ENCODE data around the gene PPP1R37. TPM values are rescaled to one million over a fixed set of nuclear protein-coding genes. Genes with fewer than 3 reads are reported as not detected.
A peak's percentile ranks its signal among the peaks of the same experiment; 100 is the strongest.

The PPP1R37 gene
- total RNA-seq, 2 donors from 2014 or later: 21.7 to 22.9 TPM

- DNase-seq (ENCODE audit: low spot score): no peak
- Histone ChIP-seq H3K9me3 (no peaks in the 10 kb centered on the region), H3K27me3 (peaks cover 0 to 11% of the 10 kb centered on the region in 2 donors), H3K4me1 (peaks cover 0 to 25% of the 10 kb centered on the region in 2 donors), H3K36me3 (peaks cover 16% of the 10 kb centered on the region), H3K4me3 (no peak overlapping the region), H3K27ac (no peak overlapping the region)
- no peak for TF ChIP-seq CTCF (IDR thresholded peaks at IDR 0.05)
These were observed 56.1 kb downstream of the PPP1R37 start for GRCh38 chr19:45149129-45149528.

GRCh38 chr19:45150180-45150579, 57.2 kb downstream of the PPP1R37 start:
- Histone ChIP-seq H3K4me3 (no peak overlapping the region), H3K27ac (no peak overlapping the region), H3K9me3 (no peaks in the 10 kb centered on the region), H3K27me3 (peaks cover 0 to 11% of the 10 kb centered on the region in 2 donors), H3K36me3 (peaks cover 9% of the 10 kb centered on the region), H3K4me1 (peaks cover 0 to 32% of the 10 kb centered on the region in 2 donors)
- no peak for TF ChIP-seq CTCF (IDR thresholded peaks at IDR 0.05)
- no peak for DNase-seq (ENCODE audit: low spot score)

- Histone ChIP-seq H3K27me3 (peaks cover 0 to 11% of the 10 kb centered on the region in 2 donors), H3K36me3 (peaks cover 8% of the 10 kb centered on the region), H3K27ac (no peak overlapping the region), H3K9me3 (no peaks in the 10 kb centered on the region), H3K4me3 (no peak overlapping the region), H3K4me1 (peaks cover 0 to 32% of the 10 kb centered on the region in 2 donors)
- TF ChIP-seq CTCF (IDR thresholded peaks at IDR 0.05): no peak
- DNase-seq (ENCODE audit: low spot score): no peak
These were observed 57.8 kb downstream of the PPP1R37 start for GRCh38 chr19:45150751-45151281.

GRCh38 chr19:45151320-45151719, 58.3 kb downstream of the PPP1R37 start:
- Histone ChIP-seq H3K4me3 (no peak overlapping the region), H3K27ac (no peak overlapping the region), H3K27me3 (peaks cover 0 to 11% of the 10 kb centered on the region in 2 donors), H3K9me3 (no peaks in the 10 kb centered on the region), H3K36me3 (peaks cover 3% of the 10 kb centered on the region), H3K4me1 (peaks cover 0 to 32% of the 10 kb centered on the region in 2 donors)
- no peak for TF ChIP-seq CTCF (IDR thresholded peaks at IDR 0.05)
- no peak for DNase-seq (ENCODE audit: low spot score)

GRCh38 chr19:45151821-45152503, 59.0 kb downstream of the PPP1R37 start:
- Histone ChIP-seq H3K4me3 (peak overlapping the region in 1 of 2 donors; percentile 41), H3K9me3 (no peaks in the 10 kb centered on the region), H3K27me3 (peaks cover 0 to 11% of the 10 kb centered on the region in 2 donors), H3K27ac (no peak overlapping the region), H3K4me1 (peaks cover 0 to 32% of the 10 kb centered on the region in 2 donors), H3K36me3 (no peaks in the 10 kb centered on the region)
- TF ChIP-seq CTCF (IDR thresholded peaks at IDR 0.05): no peak
- DNase-seq (ENCODE audit: low spot score): no peak

Measured in right atrium auricular region (tissue), 2 donors.